SU-DHL-6 (cell line): ENCODE data around the gene MEIS1.

Experiments used
- H2AFZ ChIP-seq: fragments of 200-600 bp; sonication (generic); 2 replicates; pipeline ENCODE4 v1.6.1; 2014; ENCODE audit warnings: low read depth, mild to moderate bottlenecking, moderate library complexity, mixed read lengths, antibody characterized with exemption, low read length; ENCODE audit not compliant: severe bottlenecking
- H3F3A ChIP-seq: fragments of 200-600 bp; shearing (Covaris generic); 2 replicates; pipeline ENCODE4 v1.6.0; 2016; ENCODE audit warnings: antibody characterized with exemption, mild to moderate bottlenecking; ENCODE audit not compliant: insufficient read depth
- H3K27ac ChIP-seq: fragments of 200-600 bp; sonication (generic); 2 replicates; pipeline ENCODE4 v1.5.1; 2016; ENCODE audit warnings: low read depth, mild to moderate bottlenecking, low read length, moderate library complexity, mixed read lengths
- H3K27me3 ChIP-seq: fragments of 200-600 bp; sonication (generic), shearing (Covaris generic); 2 replicates; pipeline ENCODE4 v1.6.0; 2014; ENCODE audit warnings: mild to moderate bottlenecking, low read length
- H3K36me3 ChIP-seq: fragments of 200-600 bp; sonication (generic); 2 replicates; pipeline ENCODE4 v1.6.1; 2014; ENCODE audit warnings: mild to moderate bottlenecking, low read length, mixed read lengths
- H3K4me2 ChIP-seq: fragments of 300-600, 200-600 bp; shearing (Covaris generic), sonication (generic); 2 replicates; pipeline ENCODE4 v1.6.0; 2014; ENCODE audit warnings: low read length, low read depth, mild to moderate bottlenecking; ENCODE audit not compliant: poor library complexity, severe bottlenecking
- H3K4me3 ChIP-seq: fragments of 200-600 bp; sonication (generic); 2 replicates; pipeline ENCODE4 v1.5.1; 2014; ENCODE audit warnings: antibody characterized with exemption, low read length, mild to moderate bottlenecking, mixed read lengths; ENCODE audit not compliant: insufficient read depth, poor library complexity, severe bottlenecking
- H3K79me2 ChIP-seq: fragments of 200-600 bp; sonication (generic); 2 replicates; pipeline ENCODE4 v1.6.1; 2014; ENCODE audit warnings: mild to moderate bottlenecking, low read length, moderate library complexity; ENCODE audit not compliant: insufficient read depth
- H3K9ac ChIP-seq: fragments of 200-600 bp; sonication (generic); 2 replicates; pipeline ENCODE4 v1.7.0; 2014; ENCODE audit warnings: mild to moderate bottlenecking, low read length
- H3K9me2 ChIP-seq: fragments of 200-600 bp; sonication (generic); replicated peaks from 2 replicates; pipeline ENCODE4 v1.6.1; 2014; ENCODE audit warnings: low read length; ENCODE audit not compliant: insufficient read depth
- H3K9me3 ChIP-seq: fragments of 200-600 bp; sonication (generic); 2 replicates; pipeline ENCODE4 v1.6.1; 2014; ENCODE audit warnings: low read length, mixed read lengths; ENCODE audit not compliant: insufficient read depth
- H4K20me1 ChIP-seq: fragments of 200-600 bp; sonication (generic); 2 replicates; pipeline ENCODE4 v1.6.1; 2014; ENCODE audit warnings: low read depth, mild to moderate bottlenecking, antibody characterized with exemption, low read length, moderate library complexity, mixed read lengths
- EZH2phosphoT487 ChIP-seq: fragments of 200-600 bp; sonication (generic), shearing (Covaris generic); conservative IDR thresholded peaks from 2 replicates; pipeline ENCODE4 v1.6.1; 2018; ENCODE audit warnings: mild to moderate bottlenecking, antibody characterized with exemption, low read length, moderate library complexity, mixed read lengths
- TF ChIP-seq, protein P1 (sequence below): fragments of 200-600 bp; sonication (generic); IDR thresholded peaks from one replicate; pipeline ENCODE4 v1.5.1; 2017; ENCODE audit warnings: antibody characterized with exemption, mild to moderate bottlenecking, low read length, moderate library complexity; ENCODE audit not compliant: insufficient read depth, poor library complexity, severe bottlenecking

MEIS1 gene

DNA sequence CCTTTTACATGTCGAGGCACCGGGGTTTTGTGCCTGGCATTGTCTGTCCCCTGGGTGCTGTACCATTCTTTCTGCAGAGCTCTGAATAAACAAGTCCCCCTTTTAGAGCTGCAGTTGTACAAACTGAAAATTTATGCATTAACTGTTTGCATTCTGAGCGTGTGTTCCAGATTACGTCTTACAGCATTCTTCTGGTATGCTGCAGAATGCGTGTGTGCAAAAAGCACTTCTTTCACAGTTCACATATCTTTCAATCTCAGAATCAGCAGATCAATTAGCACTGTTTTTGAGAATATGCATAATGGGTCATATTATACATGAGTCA, 27.5 kb downstream of the MEIS1 start:
- H3K4me2 ChIP-seq, result no peak overlapping the region
- TF ChIP-seq, protein P1, sequence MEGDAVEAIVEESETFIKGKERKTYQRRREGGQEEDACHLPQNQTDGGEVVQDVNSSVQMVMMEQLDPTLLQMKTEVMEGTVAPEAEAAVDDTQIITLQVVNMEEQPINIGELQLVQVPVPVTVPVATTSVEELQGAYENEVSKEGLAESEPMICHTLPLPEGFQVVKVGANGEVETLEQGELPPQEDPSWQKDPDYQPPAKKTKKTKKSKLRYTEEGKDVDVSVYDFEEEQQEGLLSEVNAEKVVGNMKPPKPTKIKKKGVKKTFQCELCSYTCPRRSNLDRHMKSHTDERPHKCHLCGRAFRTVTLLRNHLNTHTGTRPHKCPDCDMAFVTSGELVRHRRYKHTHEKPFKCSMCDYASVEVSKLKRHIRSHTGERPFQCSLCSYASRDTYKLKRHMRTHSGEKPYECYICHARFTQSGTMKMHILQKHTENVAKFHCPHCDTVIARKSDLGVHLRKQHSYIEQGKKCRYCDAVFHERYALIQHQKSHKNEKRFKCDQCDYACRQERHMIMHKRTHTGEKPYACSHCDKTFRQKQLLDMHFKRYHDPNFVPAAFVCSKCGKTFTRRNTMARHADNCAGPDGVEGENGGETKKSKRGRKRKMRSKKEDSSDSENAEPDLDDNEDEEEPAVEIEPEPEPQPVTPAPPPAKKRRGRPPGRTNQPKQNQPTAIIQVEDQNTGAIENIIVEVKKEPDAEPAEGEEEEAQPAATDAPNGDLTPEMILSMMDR, result no peak
- no peak for TF ChIP-seq EZH2phosphoT487
- H3K27me3 ChIP-seq, result no peaks in the 10 kb centered on the region
- H3K9me3 ChIP-seq, result no peaks in the 10 kb centered on the region
- H4K20me1 ChIP-seq, result no peaks in the 10 kb centered on the region
- no peak overlapping the region for H3K27ac ChIP-seq
- H3K36me3 ChIP-seq, result no peaks in the 10 kb centered on the region
- no peak overlapping the region for H2AFZ ChIP-seq
- no peaks in the 10 kb centered on the region for H3F3A ChIP-seq
- no peak overlapping the region for H3K9ac ChIP-seq
- H3K9me2 ChIP-seq, result no peaks in the 10 kb centered on the region
- H3K79me2 ChIP-seq, result no peaks in the 10 kb centered on the region
- H3K4me3 ChIP-seq, result no peak overlapping the region

DNA sequence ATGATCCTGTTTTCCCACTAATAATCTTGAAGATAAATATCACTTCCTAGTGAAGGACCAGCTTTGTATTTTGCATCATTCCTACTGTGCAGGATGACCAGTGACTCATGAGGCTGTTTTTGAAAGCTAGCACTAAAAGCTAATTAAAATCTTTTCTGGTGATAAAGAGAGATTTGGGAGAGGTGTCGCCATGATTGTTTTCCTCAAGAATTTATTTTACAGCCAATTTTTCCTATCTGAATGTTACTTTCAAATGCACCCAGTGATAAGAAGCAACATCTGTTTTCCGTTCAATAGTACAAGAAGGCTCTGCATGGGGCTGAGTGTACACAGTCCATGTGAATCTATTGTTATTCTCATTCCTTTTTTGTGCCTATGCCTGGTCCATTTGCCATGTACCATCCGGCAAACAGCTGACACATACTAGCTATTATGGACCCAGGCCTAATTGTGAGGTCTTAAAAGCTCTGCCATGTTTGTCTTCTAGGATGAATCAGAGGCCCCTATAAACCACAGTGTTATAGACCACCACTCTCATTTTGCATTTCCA, 28.4 kb downstream of the MEIS1 start:
- Histone ChIP-seq H3K27ac (no peak overlapping the region), H4K20me1 (no peaks in the 10 kb centered on the region), H3F3A (no peaks in the 10 kb centered on the region), H2AFZ (no peak overlapping the region), H3K36me3 (no peaks in the 10 kb centered on the region), H3K4me2 (no peak overlapping the region), H3K9me2 (no peaks in the 10 kb centered on the region), H3K9me3 (no peaks in the 10 kb centered on the region), H3K79me2 (no peaks in the 10 kb centered on the region), H3K4me3 (no peak overlapping the region), H3K27me3 (no peaks in the 10 kb centered on the region), H3K9ac (no peak overlapping the region)
- no peak for TF ChIP-seq EZH2phosphoT487
- TF ChIP-seq, protein P1, result no peak

DNA sequence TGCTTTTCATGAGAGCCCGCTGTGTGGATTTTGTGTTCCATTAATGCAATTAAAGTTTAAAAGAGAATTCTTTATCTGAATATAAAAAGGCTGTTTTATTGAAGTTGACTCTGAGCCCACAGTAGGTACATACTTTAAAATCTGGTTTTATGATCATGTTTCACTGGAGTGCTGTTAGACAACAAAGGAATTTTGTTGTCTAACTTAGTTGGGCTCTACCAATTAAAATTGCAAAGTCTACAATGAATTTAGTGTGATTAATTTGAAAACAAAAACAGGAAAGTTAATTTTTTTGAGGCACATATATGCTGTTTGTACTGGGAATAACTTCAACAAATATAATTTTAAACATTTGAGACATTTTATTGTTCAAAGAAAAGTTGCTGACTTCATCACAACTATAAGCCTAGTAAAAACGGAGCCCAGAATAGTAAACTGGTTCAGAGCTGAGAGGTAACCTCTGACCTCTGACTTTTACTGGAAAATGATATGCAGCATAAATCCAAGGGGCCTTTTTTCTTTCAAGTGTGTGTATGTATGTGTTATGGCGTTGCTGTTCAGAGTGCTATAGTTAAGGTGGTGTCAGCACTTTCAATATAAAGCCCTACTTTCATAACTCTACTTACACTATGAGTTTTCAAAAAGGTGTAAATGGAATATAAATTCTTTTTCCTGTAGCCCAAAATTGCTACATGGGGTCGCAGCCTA, 30.2 kb downstream of the MEIS1 start:
- Histone ChIP-seq H4K20me1 (no peaks in the 10 kb centered on the region), H3K36me3 (no peaks in the 10 kb centered on the region), H3K27me3 (no peaks in the 10 kb centered on the region), H3K27ac (no peak overlapping the region), H3K9me2 (no peaks in the 10 kb centered on the region), H3K9ac (no peak overlapping the region), H2AFZ (no peak overlapping the region), H3F3A (no peaks in the 10 kb centered on the region), H3K4me3 (no peak overlapping the region), H3K79me2 (no peaks in the 10 kb centered on the region), H3K9me3 (no peaks in the 10 kb centered on the region), H3K4me2 (no peak overlapping the region)
- TF ChIP-seq EZH2phosphoT487, result no peak
- TF ChIP-seq, protein P1, result no peak
